HepG2 (cell line): Measurements from ENCODE around the gene CAPZA2. TPM values are rescaled to one million over a fixed set of nuclear protein-coding genes. Genes with fewer than 3 reads are reported as not detected.

ENCODE experiments used
- ATAC-seq: fragments of 200-7000 bp; cut with Tn5 transposase; 3 replicates; pipeline ENCODE4 v1.9.1; 2020; ENCODE audit warnings: mild to moderate bottlenecking, moderate library complexity
- BruUV-seq: library from RNA; stranded (reverse); fragments of 400-500 nt; replicated peaks from 2 replicates; lab custom pipeline; 2021; lab: Mats Ljungman, UMichigan
- CTCF ChIA-PET: fragments of 300-600 bp; formaldehyde crosslinking; extraction: SDS; loops from one replicate; lab custom pipeline; 2021; ENCODE audit warnings: low total read pairs, inconsistent platforms, low intra/inter-chr PET ratio; lab: Yijun Ruan, JAX
- POLR2A ChIA-PET: fragments of 350-600 bp; sonication (Branson Sonifier 250); formaldehyde crosslinking; loops from one replicate; lab custom pipeline; 2020; ENCODE audit warnings: antibody characterized with exemption, inconsistent platforms; lab: Yijun Ruan, JAX
- DNase-seq: peaks from one replicate; pipeline ENCODE4 v3.0.0-alpha.2; 2015; ENCODE audit warnings: low spot score
- FAIRE-seq: peaks from 3 replicates; lab custom pipeline; 2011; peaks lifted over from hg19 to GRCh38; lab: Jason Lieb, UNC
- H2AFZ ChIP-seq: one replicate; pipeline ENCODE4 v1.6.1; 2011; ENCODE audit warnings: low read length, inconsistent platforms
- H3K27ac ChIP-seq: fragments of 300-600 bp; 3 replicates; pipeline ENCODE4 v1.8.0; 2011; ENCODE audit warnings: mixed run types, mild to moderate bottlenecking, mixed read lengths, low read length, inconsistent platforms; ENCODE audit not compliant: insufficient read depth; ENCODE audit errors: extremely low read length
- H3K27me3 ChIP-seq, 2 experiments: fragments of 200-600 bp in 1 of 2; 2 replicates in 1 of 2; 3 replicates in 1 of 2; pipeline versions ENCODE4 v1.6.0 to v1.8.0; 2011; ENCODE audit warnings: low read length in 2 of 2, mild to moderate bottlenecking in 2 of 2, moderate library complexity in 2 of 2, inconsistent platforms in 1 of 2; ENCODE audit not compliant: insufficient read depth in 2 of 2, control insufficient read depth in 1 of 2
- H3K36me3 ChIP-seq, 2 experiments: fragments of 200-600 bp in 1 of 2; replicated peaks in 1 of 2; 2 replicates in 1 of 2; 3 replicates in 1 of 2; pipeline versions ENCODE4 v1.5.1 to v1.8.0; 2011; ENCODE audit warnings: low read length in 2 of 2, inconsistent platforms in 1 of 2; ENCODE audit not compliant: insufficient read depth in 2 of 2, control insufficient read depth in 1 of 2
- H3K4me1 ChIP-seq: 2 replicates; pipeline ENCODE4 v1.5.1; 2012; ENCODE audit warnings: low read length, inconsistent platforms; ENCODE audit not compliant: insufficient read depth
- H3K4me2 ChIP-seq: 2 replicates; pipeline ENCODE4 v1.6.0; 2011; ENCODE audit warnings: low read depth, low read length, inconsistent platforms
- H3K4me3 ChIP-seq, 3 experiments: fragments of 200-600 bp in 1 of 3; sonication (generic), shearing (Covaris generic) in 1 of 3; replicated peaks in 1 of 3; 2 replicates each; pipeline ENCODE4 v1.5.1; 2011 to 2016; ENCODE audit warnings: low read length in 3 of 3, inconsistent platforms in 2 of 3, low read depth in 2 of 3, mild to moderate bottlenecking in 2 of 3, control low read depth in 1 of 3, mixed read lengths in 1 of 3; ENCODE audit not compliant: insufficient read depth in 1 of 3
- H3K79me2 ChIP-seq: one replicate; pipeline ENCODE4 v1.6.1; 2011; ENCODE audit warnings: low read length, inconsistent platforms; ENCODE audit not compliant: insufficient read depth
- H3K9ac ChIP-seq: 2 replicates; pipeline ENCODE4 v1.6.0; 2011; ENCODE audit warnings: mild to moderate bottlenecking, low read depth, low read length, inconsistent platforms; ENCODE audit not compliant: insufficient read depth
- H3K9me3 ChIP-seq: 2 replicates; pipeline ENCODE4 v1.5.1; 2012; ENCODE audit warnings: mild to moderate bottlenecking, low read length
- H4K20me1 ChIP-seq: 2 replicates; pipeline ENCODE4 v1.6.0; 2011; ENCODE audit warnings: inconsistent platforms, mild to moderate bottlenecking, low read length, moderate library complexity; ENCODE audit not compliant: insufficient read depth
- ATF1 ChIP-seq: IDR thresholded peaks from 2 replicates; pipeline ENCODE4 v1.6.1; 2016; ENCODE audit warnings: mild to moderate bottlenecking, control low read depth
- HMGA1 ChIP-seq: sonication (generic); formaldehyde crosslinking; conservative IDR thresholded peaks from 2 replicates; pipeline ENCODE4 v1.4.0; 2020; ENCODE audit warnings: missing genetic modification reagents
- NCOA5 ChIP-seq: sonication (generic); formaldehyde crosslinking; IDR thresholded peaks from 2 replicates; pipeline ENCODE4 v1.4.0; 2020; ENCODE audit warnings: missing genetic modification reagents
- SKI ChIP-seq: fragments of 450-650 bp; IDR thresholded peaks from one replicate; pipeline ENCODE4 v1.6.1; 2018; ENCODE audit warnings: mild to moderate bottlenecking; ENCODE audit not compliant: partially characterized antibody
- SP5 ChIP-seq: IDR thresholded peaks from 2 replicates; pipeline ENCODE4 v1.6.1; 2016; ENCODE audit warnings: low read depth, borderline replicate concordance
- ZNF224 ChIP-seq: sonication (generic); formaldehyde crosslinking; IDR thresholded peaks from 2 replicates; pipeline ENCODE4 v1.5.0; 2020; ENCODE audit warnings: mild to moderate bottlenecking, missing genetic modification reagents
- ZNF329 ChIP-seq: sonication (generic); formaldehyde crosslinking; IDR thresholded peaks from 2 replicates; pipeline ENCODE4 v1.9.0; 2021; ENCODE audit warnings: low read depth, mild to moderate bottlenecking, missing genetic modification reagents
- ZNF430 ChIP-seq: sonication (generic); formaldehyde crosslinking; IDR thresholded peaks from 2 replicates; pipeline ENCODE4 v1.9.0; 2021; ENCODE audit warnings: mild to moderate bottlenecking, missing genetic modification reagents
- ZNF546 ChIP-seq: sonication (generic); formaldehyde crosslinking; conservative IDR thresholded peaks from 2 replicates; pipeline ENCODE4 v1.8.1; 2023; ENCODE audit warnings: mild to moderate bottlenecking, missing genetic modification reagents
- ZNF589 ChIP-seq: sonication (generic); formaldehyde crosslinking; conservative IDR thresholded peaks from 2 replicates; pipeline ENCODE4 v1.8.0; 2022; ENCODE audit warnings: mild to moderate bottlenecking, moderate library complexity, missing genetic modification reagents
- ZNF790 ChIP-seq: sonication (generic); formaldehyde crosslinking; IDR thresholded peaks from 2 replicates; pipeline ENCODE4 v1.8.0; 2022; ENCODE audit warnings: missing genetic modification reagents, mild to moderate bottlenecking, borderline replicate concordance
- WGBS: methylation state at CpG from one replicate; pipeline ENCODE4 v1.1.6; 2017; ENCODE audit warnings: low lambda C conversion rate; 5-methylcytosine and 5-hydroxymethylcytosine counted together
- in situ Hi-C: cut with HindIII; loops from 2 replicates; pipeline ENCODE4 v1.10.0; 2017; ENCODE audit warnings: low pct_unique_long_range_greater_than_20kb; ENCODE audit not compliant: extremely low pct_ligation_motif_present
- intact Hi-C: fragments of 100-400 bp; cut with micrococcal nuclease; formaldehyde crosslinking; loops from one replicate; pipeline ENCODE4 v1.10.0; 2022; ENCODE audit not compliant: unreplicated experiment
- polyA plus RNA-seq, 8 experiments: library from polyadenylated mRNA; depleted of rRNA in 3 of 8; stranded (reverse) in 7 of 8; unstranded in 1 of 8; fragments of >200 nt; fragmentation: Illumina TruSeq in 4 of 8; extraction: Trizol in 4 of 8; gene quantifications; 2 replicates each; pipeline versions ENCODE4 v1.2.1 to v1.2.3, GENCODE V29; 2011 to 2016; ENCODE audit warnings: low read depth in 4 of 8, missing spikeins in 1 of 8, mixed read lengths in 1 of 8; ENCODE audit not compliant: insufficient read depth in 1 of 8
- total RNA-seq, 5 experiments: library from RNA; depleted of rRNA; stranded (reverse); fragments of >200 nt; fragmentation: Illumina TruSeq; extraction: Trizol; gene quantifications; 2 replicates each; pipeline ENCODE4 v1.2.3, GENCODE V29; 2016; ENCODE audit warnings: low read depth in 1 of 5
- TF ChIP-seq, protein P1 (sequence below): sonication (generic); formaldehyde crosslinking; conservative IDR thresholded peaks from 2 replicates; pipeline ENCODE4 v1.4.0; 2020; ENCODE audit warnings: missing genetic modification reagents
- TF ChIP-seq, protein P2 (sequence below): sonication (generic); formaldehyde crosslinking; IDR thresholded peaks from 2 replicates; pipeline ENCODE4 v1.8.0; 2022; ENCODE audit warnings: mild to moderate bottlenecking, missing genetic modification reagents, borderline replicate concordance

The CAPZA2 gene
- total and polyA plus RNA-seq, 2 of the 13 experiments (the other 11 are each of a cell fraction or from before 2014, with no cell fraction given), result 38.4 to 199 TPM

DNA sequence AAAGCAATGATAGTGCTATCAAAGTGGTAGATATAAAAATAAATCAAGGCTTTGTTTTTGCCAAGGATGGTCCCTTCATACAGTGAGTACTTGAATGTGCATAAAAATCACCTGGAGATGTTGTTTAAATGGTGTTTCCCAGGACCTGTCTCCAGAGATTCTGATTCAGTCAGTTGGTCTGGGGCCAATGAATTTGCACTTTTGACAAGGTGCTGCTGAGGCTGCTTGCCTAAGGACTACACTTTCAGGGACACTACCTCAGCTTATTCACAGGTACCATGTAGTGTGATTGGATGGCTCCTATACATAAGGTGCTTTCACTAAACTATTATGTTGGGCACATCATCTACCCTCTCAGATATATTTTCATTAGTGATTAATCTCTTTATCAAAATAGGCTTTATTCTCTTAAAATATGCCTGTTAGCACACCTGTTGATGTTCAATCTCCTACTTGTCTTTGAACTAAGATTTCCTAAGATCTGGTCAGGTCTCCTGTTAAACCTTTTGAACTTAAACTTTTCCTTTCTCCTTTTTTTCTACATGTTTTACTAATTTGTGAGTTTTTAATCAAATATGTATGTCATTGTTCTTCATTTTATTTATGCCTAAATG, 24.3 kb downstream of the CAPZA2 start:
- Histone ChIP-seq H3K36me3 (peaks cover 2 to 26% of the 10 kb centered on the region in 2 experiments; a peak in 4 of 5 replicates), H4K20me1 (peaks cover 38% of the 10 kb centered on the region), H3K9ac (no peak overlapping the region)
- TF ChIP-seq ZNF546 (CRISPR knock-in tag), result no peak
- TF ChIP-seq SKI, result no peak
- TF ChIP-seq ZNF329 (CRISPR knock-in tag), result no peak
- no peak for TF ChIP-seq HMGA1 (CRISPR knock-in tag)
- TF ChIP-seq, all 625 proteins: peak for 0
- POLR2A ChIA-PET, result no interaction called here
- H3K79me2 ChIP-seq, result peaks cover 80% of the 10 kb centered on the region
- no peak overlapping the region for H2AFZ ChIP-seq
- no peak for ATAC-seq
- no peaks in the 10 kb centered on the region for H3K9me3 ChIP-seq
- H3K4me2 ChIP-seq, result no peak overlapping the region
- H3K27me3 ChIP-seq, result no peaks in the 10 kb centered on the region
- BruUV-seq, result no TSS peak
- FAIRE-seq, result no peak
- peaks cover 31% of the 10 kb centered on the region for H3K4me1 ChIP-seq
- CTCF ChIA-PET, result no interaction called here
- intact Hi-C loops, result no loop called here
- no peak for DNase-seq
- H3K27ac ChIP-seq, result no peak overlapping the region
- no peak overlapping the region for H3K4me3 ChIP-seq
- in situ Hi-C loops, result no loop called here

DNA sequence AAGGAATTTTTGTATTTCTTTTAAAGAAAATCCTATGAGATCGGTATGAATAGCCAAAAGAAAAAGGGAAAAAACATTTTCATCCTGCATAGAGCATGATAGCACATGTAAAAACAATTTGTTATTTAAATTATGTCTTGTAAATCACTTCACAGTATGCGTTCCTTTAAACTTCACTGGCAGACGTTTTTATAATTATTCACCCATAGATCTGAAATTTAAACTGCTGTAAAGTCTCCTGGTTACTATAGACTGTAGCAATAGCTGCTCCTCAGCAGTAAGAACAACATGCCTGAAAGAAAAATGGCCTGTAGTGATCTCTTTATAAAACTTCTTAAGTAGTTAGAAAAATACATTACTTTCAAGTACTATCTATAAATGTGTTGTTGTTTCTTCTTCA, 26.5 kb downstream of the CAPZA2 start:
- peaks cover 24% of the 10 kb centered on the region for H4K20me1 ChIP-seq
- TF ChIP-seq NCOA5 (no peak), ATF1 (CRISPR knock-in tag) (no peak), ZNF589 (CRISPR knock-in tag) (no peak), ZNF790 (CRISPR knock-in tag) (no peak), SP5 (CRISPR knock-in tag) (no peak), ZNF430 (CRISPR knock-in tag) (no peak), ZNF224 (CRISPR knock-in tag) (no peak)
- TF ChIP-seq, protein P1, sequence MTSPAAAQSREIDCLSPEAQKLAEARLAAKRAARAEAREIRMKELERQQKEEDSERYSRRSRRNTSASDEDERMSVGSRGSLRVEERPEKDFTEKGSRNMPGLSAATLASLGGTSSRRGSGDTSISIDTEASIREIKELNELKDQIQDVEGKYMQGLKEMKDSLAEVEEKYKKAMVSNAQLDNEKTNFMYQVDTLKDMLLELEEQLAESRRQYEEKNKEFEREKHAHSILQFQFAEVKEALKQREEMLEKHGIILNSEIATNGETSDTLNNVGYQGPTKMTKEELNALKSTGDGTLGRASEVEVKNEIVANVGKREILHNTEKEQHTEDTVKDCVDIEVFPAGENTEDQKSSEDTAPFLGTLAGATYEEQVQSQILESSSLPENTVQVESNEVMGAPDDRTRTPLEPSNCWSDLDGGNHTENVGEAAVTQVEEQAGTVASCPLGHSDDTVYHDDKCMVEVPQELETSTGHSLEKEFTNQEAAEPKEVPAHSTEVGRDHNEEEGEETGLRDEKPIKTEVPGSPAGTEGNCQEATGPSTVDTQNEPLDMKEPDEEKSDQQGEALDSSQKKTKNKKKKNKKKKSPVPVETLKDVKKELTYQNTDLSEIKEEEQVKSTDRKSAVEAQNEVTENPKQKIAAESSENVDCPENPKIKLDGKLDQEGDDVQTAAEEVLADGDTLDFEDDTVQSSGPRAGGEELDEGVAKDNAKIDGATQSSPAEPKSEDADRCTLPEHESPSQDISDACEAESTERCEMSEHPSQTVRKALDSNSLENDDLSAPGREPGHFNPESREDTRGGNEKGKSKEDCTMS (CRISPR knock-in tag), result no peak
- TF ChIP-seq, protein P2, sequence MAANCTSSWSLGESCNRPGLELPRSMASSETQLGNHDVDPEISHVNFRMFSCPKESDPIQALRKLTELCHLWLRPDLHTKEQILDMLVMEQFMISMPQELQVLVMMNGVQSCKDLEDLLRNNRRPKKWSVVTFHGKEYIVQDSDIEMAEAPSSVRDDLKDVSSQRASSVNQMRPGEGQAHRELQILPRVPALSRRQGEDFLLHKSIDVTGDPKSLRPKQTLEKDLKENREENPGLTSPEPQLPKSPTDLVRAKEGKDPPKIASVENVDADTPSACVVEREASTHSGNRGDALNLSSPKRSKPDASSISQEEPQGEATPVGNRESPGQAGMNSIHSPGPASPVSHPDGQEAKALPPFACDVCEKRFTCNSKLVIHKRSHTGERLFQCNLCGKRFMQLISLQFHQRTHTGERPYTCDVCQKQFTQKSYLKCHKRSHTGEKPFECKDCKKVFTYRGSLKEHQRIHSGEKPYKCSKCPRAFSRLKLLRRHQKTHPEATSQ, result no peak

More for the DNA sequence above, 26.5 kb downstream of the CAPZA2 start:
- Histone ChIP-seq H3K9ac (no peak overlapping the region), H3K9me3 (no peaks in the 10 kb centered on the region), H3K27me3 (no peaks in the 10 kb centered on the region), H3K4me3 (no peak overlapping the region), H3K4me2 (no peak overlapping the region), H2AFZ (no peak overlapping the region), H3K4me1 (peaks cover 11% of the 10 kb centered on the region), H3K36me3 (peaks cover 2 to 43% of the 10 kb centered on the region in 2 experiments), H3K27ac (no peak overlapping the region), H3K79me2 (peaks cover 57% of the 10 kb centered on the region)
- BruUV-seq, result no TSS peak
- DNase-seq (no peak), ATAC-seq (no peak), FAIRE-seq (no peak)
- 86% methylated on average over 3 of the region's 3 CpGs for WGBS
- in situ Hi-C loops, result no loop called here
- CTCF ChIA-PET, result no interaction called here
- POLR2A ChIA-PET, result no interaction called here
- intact Hi-C loops, result no loop called here
